Calu3 (cell line): ENCODE results near the gene KIDINS220. TPM values are rescaled to one million over a fixed set of nuclear protein-coding genes. Genes with fewer than 3 reads are reported as not detected.

Experiments used
- BruUV-seq: library from RNA; stranded (reverse); fragments of 400-500 nt; replicated peaks from 2 replicates; lab custom pipeline; 2021; lab: Mats Ljungman, UMichigan
- CTCF ChIA-PET: fragments of 300-600 bp; sonication (Branson Sonifier 250); formaldehyde crosslinking; loops from one replicate; lab custom pipeline; 2022; ENCODE audit warnings: antibody characterized with exemption; lab: Charles Lee
- DNase-seq: peaks from one replicate; pipeline ENCODE4 v3.0.0; 2022
- H3K27ac Mint-ChIP-seq: one replicate; pipeline ENCODE4 v1.8.0; 2022; ENCODE audit warnings: mixed read lengths; ENCODE audit not compliant: unreplicated experiment
- H3K27me3 Mint-ChIP-seq: one replicate; pipeline ENCODE4 v1.8.0; 2022; ENCODE audit warnings: mixed read lengths; ENCODE audit not compliant: unreplicated experiment
- H3K36me3 Mint-ChIP-seq: one replicate; pipeline ENCODE4 v1.8.0; 2022; ENCODE audit warnings: mild to moderate bottlenecking, moderate library complexity, mixed read lengths; ENCODE audit not compliant: insufficient read depth, unreplicated experiment
- H3K4me1 Mint-ChIP-seq: one replicate; pipeline ENCODE4 v1.8.0; 2022; ENCODE audit warnings: mild to moderate bottlenecking, low read depth, mixed read lengths; ENCODE audit not compliant: unreplicated experiment
- H3K4me3 Mint-ChIP-seq: one replicate; pipeline ENCODE4 v1.8.0; 2022; ENCODE audit warnings: mild to moderate bottlenecking, low read depth, moderate library complexity, mixed read lengths; ENCODE audit not compliant: unreplicated experiment
- H3K9me3 Mint-ChIP-seq: one replicate; pipeline ENCODE4 v1.8.0; 2022; ENCODE audit warnings: low read depth, mixed read lengths; ENCODE audit not compliant: unreplicated experiment
- intact Hi-C: fragments of 100-400 bp; cut with micrococcal nuclease; formaldehyde crosslinking; loops from one replicate; pipeline ENCODE4 v1.10.0; 2022; ENCODE audit not compliant: unreplicated experiment
- total RNA-seq: library from RNA; stranded (reverse); gene quantifications from 2 replicates; pipeline ENCODE4 v1.2.3, GENCODE V29; 2022
- TF ChIP-seq, protein P1 (sequence below): fragments of 200-600 bp; IDR thresholded peaks from one replicate; pipeline ENCODE4 v1.8.0; 2022; ENCODE audit warnings: antibody characterized with exemption; ENCODE audit not compliant: unreplicated experiment

KIDINS220 gene
- total RNA-seq, 1 experiment from 2014 or later, result 33.6 TPM

DNA sequence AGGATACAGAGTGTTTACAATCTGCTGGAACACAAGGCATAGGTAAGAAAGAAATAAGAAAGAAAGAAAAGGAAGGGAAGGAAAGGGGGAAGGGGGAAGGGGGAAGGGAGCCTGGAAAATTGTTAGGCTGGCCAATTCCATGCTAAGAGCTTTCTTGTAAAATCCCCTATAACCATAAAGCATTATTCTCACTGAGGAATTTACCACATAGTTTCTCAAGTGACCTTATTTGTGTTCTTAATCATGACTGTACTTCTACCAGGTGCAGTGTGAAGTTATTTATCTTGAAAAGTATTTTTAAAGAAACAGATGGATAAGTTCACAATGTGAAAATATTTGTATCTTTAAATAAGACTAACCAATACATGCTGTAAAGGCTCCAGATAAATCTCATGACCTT is 39.2 kb upstream of the KIDINS220 start:
- TF ChIP-seq, protein P1, sequence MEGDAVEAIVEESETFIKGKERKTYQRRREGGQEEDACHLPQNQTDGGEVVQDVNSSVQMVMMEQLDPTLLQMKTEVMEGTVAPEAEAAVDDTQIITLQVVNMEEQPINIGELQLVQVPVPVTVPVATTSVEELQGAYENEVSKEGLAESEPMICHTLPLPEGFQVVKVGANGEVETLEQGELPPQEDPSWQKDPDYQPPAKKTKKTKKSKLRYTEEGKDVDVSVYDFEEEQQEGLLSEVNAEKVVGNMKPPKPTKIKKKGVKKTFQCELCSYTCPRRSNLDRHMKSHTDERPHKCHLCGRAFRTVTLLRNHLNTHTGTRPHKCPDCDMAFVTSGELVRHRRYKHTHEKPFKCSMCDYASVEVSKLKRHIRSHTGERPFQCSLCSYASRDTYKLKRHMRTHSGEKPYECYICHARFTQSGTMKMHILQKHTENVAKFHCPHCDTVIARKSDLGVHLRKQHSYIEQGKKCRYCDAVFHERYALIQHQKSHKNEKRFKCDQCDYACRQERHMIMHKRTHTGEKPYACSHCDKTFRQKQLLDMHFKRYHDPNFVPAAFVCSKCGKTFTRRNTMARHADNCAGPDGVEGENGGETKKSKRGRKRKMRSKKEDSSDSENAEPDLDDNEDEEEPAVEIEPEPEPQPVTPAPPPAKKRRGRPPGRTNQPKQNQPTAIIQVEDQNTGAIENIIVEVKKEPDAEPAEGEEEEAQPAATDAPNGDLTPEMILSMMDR, result no peak
- no peak overlapping the region for H3K4me3 Mint-ChIP-seq
- CTCF ChIA-PET, result no interaction called here
- H3K27ac Mint-ChIP-seq, result no peak overlapping the region
- BruUV-seq, result no TSS peak
- intact Hi-C loops, result no loop called here
- no peaks in the 10 kb centered on the region for H3K4me1 Mint-ChIP-seq
- no peaks in the 10 kb centered on the region for H3K9me3 Mint-ChIP-seq
- H3K27me3 Mint-ChIP-seq, result no peaks in the 10 kb centered on the region
- DNase-seq, result no peak
- no peaks in the 10 kb centered on the region for H3K36me3 Mint-ChIP-seq

DNA sequence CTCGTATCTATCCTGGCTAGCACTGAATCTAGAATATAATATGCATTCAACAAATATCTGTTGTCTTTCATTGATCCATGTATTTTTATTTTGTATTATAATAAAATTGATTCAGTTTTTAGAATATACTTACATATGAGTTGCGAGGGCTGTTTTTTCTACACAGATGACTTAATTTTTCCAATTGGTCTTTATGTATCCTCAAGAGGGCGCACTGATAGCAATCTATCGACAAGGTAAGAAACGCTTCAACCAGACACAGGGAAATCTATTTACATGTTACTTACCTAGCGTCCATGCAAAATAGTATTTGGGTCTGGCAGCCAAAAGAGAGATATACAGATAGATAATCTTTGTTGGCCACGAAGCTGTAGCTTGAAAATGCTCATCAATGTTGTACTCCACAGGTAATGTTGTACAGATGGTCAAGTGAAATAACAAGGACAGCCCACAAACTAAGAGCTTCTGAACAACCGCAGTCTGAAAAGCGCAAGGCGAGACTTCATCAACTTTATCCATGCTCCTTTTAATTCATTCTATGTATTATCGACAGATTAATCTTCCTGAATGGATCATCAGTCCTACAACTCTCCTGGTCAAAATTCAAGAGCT is 35.5 kb upstream of the KIDINS220 start:
- no peak overlapping the region for H3K4me3 Mint-ChIP-seq
- CTCF ChIA-PET, result interaction anchor here (1.0 to 1.6 kb wide), 3 partner anchors 69 to 267 kb away, joined by 3 to 7 read pairs (median 3); no protein-coding TSS in a partner anchor
- DNase-seq, result peak; percentile 11
- BruUV-seq, result no TSS peak
- intact Hi-C loops, result loop anchor here (1.0 kb wide), 2 partner anchors 241 to 266 kb away; no protein-coding TSS in a partner anchor
- TF ChIP-seq, protein P1, result peak; percentile 47
- H3K27me3 Mint-ChIP-seq, result no peaks in the 10 kb centered on the region
- H3K9me3 Mint-ChIP-seq, result no peaks in the 10 kb centered on the region
- no peak overlapping the region for H3K27ac Mint-ChIP-seq
- H3K4me1 Mint-ChIP-seq, result no peaks in the 10 kb centered on the region
- no peaks in the 10 kb centered on the region for H3K36me3 Mint-ChIP-seq

DNA sequence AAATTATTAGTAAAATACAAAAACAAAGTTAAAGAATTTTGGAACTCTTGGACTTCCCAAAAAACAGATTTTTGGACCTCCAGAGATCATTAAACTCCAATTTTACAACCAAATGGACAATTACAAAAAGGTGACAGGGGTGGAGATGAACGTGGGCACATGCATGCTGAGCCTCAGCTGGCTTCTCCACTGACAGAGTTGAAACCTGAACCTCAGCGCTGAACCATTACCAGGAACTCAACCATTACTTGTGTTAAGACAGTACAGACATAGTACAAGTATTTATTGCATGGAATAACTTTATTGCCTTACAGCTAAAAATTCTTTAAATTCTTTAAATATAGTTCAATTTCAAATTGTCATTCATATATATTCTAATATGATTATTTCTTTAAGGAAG is 33.0 kb upstream of the KIDINS220 start:
- H3K4me3 Mint-ChIP-seq, result no peak overlapping the region
- CTCF ChIA-PET, result no interaction called here
- no peaks in the 10 kb centered on the region for H3K27me3 Mint-ChIP-seq
- TF ChIP-seq, protein P1, result no peak
- H3K36me3 Mint-ChIP-seq, result no peaks in the 10 kb centered on the region
- no peaks in the 10 kb centered on the region for H3K4me1 Mint-ChIP-seq
- no peak overlapping the region for H3K27ac Mint-ChIP-seq
- intact Hi-C loops, result no loop called here
- H3K9me3 Mint-ChIP-seq, result no peaks in the 10 kb centered on the region
- no peak for DNase-seq
- BruUV-seq, result no TSS peak

DNA sequence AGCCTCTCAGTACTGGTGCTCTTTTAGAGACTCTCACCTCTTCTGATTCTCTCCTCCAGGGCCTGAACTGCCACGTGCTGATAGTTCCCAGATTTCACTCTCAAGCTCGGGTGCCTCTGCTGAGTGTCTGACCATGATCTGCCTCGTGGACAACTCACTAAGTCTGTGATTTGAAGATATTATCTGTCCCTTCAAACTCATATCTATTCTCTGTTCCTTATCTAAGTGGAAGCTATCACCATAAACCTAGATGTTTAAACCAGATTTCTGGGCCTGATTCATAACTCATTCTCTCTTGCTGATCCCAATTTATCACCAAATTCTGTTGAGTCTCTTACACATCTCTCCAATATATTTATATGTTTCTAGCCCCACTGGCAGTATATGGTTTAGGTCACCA is 29.9 kb upstream of the KIDINS220 start:
- no TSS peak for BruUV-seq
- Mint-ChIP-seq H3K4me3 (no peak overlapping the region), H3K4me1 (no peaks in the 10 kb centered on the region), H3K27ac (no peak overlapping the region), H3K9me3 (no peaks in the 10 kb centered on the region), H3K27me3 (no peaks in the 10 kb centered on the region), H3K36me3 (no peaks in the 10 kb centered on the region)
- TF ChIP-seq, protein P1, result no peak
- DNase-seq, result no peak
- CTCF ChIA-PET, result no interaction called here
- intact Hi-C loops, result no loop called here
